Pons (tissue), 1 donor: Measurements from ENCODE around the gene APOBEC4.
"Not testable (repeated sequence)": the region's sequence is repeated elsewhere in the genome, so short reads cannot be mapped to it uniquely, and the experiment has no call there.

Source experiments
- DNase-seq: peaks from one replicate; pipeline ENCODE4 v3.0.0-alpha.2; 2016; ENCODE audit warnings: low spot score

APOBEC4 gene

DNA sequence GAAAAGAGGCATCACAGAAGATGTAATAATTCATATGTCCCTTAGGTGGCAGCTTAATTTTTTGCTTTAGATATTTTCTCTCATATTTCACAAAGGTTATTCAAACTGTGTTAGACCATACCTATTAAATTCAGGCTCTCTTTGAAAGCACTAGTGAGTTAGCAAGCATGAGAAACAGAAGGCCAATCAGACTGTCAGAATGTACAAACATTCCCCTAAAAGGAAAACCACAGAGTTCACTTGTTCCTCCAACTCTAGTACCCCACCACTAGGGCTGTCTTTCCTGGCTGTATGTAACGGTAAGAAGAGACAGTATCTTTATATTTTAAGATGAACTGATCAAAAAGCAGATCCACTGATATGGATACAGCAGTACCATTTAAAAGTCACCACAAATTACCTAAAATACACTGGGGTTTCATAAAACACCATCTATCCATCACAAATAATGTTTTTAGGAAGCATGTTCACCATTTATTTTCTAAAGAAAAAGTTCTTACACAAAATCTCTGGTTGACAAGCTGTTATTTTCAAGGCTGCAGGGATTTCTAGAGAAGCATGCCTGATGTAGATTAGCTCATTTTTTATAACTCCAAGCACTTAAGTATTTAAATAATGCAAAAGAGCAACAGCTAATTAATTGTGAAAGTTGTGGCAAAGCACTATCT lies 19.3 kb downstream of the APOBEC4 start:
- peak; percentile 87 for DNase-seq

DNA sequence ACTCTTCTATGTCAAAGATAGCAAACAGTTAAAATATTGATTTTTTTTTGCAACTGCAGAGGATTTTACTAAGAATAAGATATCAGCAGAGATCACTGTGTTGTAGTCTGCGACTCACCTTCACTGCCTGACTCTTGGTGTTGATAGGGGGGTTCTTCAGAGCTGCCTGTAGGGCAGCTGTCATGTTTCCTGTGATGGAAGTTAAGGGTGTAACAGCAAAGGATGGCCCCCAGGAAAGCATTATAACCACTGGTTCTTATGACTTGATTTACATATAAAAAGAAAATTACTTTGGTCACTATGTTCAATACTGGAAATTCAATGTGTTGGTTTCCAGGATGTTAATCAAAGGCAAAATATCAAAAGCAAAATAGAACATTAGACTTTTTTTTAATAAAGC lies 20.2 kb downstream of the APOBEC4 start:
- DNase-seq = no peak

DNA sequence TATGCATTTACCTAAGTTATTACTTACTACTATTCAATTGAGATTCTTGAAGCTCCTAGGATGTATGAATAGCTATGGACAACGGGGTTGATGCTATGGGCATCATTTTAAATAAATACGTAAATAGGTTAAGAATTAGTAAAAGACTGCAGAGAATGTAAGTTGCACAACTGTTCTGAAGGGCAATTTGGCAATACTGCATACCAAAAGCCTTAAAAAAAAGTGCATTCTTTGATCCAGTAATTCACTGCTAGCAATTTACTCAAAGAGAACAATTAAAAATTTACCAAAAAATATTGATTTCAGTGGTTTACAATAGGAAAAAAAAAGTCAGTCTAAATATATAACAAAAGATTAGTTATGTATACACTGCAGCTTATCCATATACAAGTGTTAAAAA lies 21.0 kb downstream of the APOBEC4 start:
- DNase-seq = no peak

- peak; percentile 69 for DNase-seq
These were observed 22.4 kb downstream of the APOBEC4 start for GRCh38 chr1:183630748-183631147.

- DNase-seq = no peak
These were observed 24.6 kb downstream of the APOBEC4 start for GRCh38 chr1:183628537-183628936.

DNA sequence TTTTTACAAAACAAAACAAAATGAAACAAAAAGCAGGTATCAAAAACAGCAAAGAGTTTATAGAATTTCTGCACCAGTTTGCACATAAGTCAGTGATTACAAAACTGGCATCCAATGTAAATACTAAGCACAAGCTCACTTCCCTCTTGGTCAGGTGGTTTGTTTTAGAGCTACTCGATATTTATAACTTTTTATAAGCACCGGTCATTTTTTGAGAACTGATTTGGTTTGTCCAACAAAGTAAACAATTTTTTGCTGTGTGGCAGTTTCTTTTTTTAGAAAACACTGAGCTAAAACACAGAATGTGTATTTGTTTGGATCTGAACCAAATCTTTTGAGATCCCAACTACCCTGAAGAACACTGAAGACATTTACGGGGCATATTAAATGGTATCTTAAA lies 26.9 kb downstream of the APOBEC4 start:
- not testable (repeated sequence) for DNase-seq

DNA sequence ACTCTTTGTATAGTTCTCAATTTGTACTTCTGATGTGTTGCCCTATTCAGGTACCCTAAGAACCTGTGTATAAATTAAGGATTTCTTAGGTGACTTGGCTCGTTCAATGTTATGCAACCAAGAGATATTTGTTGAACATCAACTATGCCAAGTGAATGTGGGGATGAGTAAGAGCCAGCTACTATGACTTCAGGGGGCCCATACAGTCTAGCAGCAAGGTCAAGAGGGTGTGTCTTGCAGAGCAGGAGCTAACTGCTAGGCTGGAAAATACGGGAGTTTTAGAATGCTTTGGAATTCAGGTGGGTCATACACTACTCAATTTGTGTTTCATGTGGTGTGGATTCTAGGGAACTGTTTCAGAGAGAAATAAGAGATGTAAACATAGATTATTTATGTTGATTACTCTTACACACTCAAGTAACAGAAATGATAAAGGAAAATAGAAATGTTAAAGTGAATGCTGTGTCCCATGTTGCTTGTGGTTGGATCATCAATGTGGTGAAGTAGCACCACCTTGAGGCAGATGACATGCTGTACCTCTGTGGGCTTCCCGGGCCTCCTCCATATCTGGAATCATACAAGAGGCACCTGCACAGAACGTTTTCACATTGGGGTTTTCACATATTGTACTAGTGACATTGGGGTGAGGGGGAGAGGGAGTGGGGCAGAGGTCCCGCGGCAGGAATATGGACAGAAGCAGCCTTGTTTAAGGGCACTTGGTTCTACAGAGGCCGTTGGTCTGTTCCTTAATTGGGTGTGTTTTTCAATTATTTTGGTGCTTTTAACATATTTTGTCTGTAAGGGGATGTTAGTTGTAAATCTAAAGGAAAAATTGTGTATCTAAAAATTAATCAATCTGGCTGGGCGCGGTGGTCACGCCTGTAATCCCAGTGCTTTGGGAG lies 30.0 kb downstream of the APOBEC4 start:
- DNase-seq = peak; percentile 85

DNA sequence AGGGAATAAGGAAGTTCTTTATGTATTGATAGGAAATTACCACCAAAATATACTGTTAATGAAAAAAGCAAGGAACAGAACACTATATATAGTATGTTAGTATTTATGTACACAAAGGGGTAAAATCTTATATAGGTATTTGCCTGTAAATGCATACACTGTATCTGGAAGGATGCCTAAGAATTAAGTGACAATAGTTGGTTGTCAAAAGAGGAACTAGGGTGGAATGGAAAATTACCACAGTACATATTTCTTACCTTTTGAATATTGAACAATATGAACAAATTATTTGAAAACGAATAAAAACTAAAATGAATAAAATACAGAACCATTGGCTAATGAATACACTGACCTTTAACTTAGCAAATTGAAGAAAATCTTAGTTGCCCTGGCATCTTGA lies 31.1 kb downstream of the APOBEC4 start:
- DNase-seq = no peak

- DNase-seq = no peak
These were observed 32.8 kb downstream of the APOBEC4 start for GRCh38 chr1:183620311-183620710.

DNA sequence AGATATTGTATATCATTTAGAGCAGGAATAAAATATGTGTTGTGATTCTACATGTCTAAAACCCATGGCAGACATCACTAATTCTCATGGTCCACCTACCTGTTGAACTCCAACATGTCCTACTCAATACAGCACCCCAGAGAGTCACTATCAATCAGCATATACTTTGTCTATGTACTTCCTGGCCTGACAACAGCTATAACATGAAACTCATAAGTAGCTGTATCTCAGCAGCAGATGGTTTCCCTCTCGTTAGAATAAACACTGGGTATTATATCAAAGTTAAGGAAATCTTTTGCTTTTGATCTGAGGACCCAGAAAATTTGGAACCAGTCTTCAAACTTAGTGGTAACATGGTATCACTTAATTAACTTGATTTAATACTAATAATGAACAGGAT lies 33.3 kb downstream of the APOBEC4 start:
- DNase-seq = no peak

DNA sequence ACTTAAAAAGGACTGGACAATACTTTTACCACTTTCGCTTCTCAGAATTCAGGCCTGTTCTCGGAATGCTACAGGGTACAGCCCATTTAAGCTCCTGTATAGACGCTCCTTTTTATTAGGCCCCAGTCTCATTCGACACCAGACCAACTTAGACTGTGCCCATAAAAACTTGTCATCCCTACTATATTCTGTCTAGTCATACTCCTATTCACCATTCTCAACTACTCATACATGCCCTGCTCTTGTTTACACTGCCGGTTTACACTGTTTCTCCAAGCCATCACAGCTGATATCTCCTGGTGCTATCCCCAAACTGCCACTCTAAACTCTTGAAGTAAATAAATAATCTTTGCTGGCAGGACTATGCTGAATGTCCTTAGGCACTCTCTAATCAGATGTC lies 34.9 kb downstream of the APOBEC4 start:
- not testable (repeated sequence) for DNase-seq

DNA sequence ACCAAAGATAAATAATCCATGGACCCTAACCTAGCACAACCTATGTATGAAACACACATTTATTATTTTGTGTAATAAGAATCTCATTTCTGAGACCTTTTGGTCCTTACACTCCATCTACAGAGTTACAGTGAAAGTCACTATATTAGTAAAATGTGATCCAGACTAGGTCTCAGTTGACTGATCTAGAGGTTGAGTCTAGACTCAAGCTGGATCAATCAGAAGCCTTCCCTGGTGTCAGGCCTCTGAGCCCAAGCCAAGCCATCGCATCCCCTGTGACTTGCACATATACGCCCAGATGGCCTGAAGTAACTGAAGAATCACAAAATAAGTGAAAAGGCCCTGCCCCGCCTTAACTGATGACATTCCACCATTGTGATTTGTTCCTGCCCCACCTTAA lies 40.1 kb downstream of the APOBEC4 start:
- DNase-seq = not testable (repeated sequence)

DNA sequence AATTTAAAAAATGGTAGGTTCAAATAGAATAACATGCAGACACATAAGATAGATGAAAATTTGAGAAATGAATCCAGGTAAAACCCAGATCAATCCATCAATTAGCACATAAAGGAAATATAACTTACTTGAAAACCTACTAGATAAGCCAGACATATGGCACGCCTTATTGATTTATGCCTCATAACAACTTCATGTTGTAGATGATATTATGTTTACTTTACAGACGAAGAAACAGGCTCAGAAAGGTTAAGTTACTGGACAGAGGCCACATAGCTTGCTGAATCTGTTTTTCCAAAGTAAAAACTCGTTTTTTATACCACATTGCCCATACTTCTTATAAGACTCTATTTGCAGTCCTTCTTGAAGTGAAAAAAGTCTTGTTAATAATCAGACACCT lies 40.7 kb downstream of the APOBEC4 start:
- DNase-seq = no peak

DNA sequence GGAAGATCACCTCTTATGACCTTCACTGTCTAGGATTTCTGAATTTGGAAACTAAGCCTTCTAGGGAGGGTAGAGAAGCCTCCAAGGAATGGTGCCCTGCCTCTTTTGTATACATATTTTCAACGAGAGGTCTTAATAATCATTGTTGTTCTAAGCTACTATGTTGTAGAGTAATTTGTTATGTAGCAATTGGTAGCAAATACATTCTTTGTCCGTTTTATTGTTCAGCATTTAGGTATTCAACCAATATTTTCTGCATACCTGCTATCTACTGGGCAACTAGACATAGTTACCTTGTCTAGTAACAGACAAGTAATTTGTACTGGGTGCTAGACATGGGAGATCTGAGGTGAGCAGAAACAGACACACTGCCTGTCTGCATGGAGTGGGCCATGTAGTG lies 42.1 kb downstream of the APOBEC4 start:
- no peak for DNase-seq

- no peak for DNase-seq
These were observed 43.2 kb downstream of the APOBEC4 start for GRCh38 chr1:183609759-183610452.

DNA sequence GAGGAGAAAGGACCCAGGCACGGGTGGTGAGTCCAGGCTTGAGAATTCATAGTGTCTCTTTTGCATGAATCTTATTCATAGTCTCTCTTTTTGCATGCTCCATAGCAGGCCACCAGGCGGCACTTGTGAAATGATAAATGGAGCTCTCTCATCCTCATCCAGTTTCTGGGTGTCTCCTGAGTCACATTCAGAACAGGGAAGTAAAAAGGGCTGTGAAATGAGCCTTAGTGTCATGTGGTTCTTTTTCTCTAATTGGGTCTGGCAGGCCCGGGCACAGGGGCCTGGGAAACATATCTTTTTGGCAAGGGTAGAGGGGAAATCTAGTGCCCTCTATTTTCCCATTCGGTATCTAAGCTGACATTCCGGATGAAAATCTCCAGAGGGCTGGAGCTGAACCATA lies 43.8 kb downstream of the APOBEC4 start:
- DNase-seq = peak; percentile 94

- no peak for DNase-seq
These were observed 45.7 kb downstream of the APOBEC4 start for GRCh38 chr1:183607322-183607980.

GRCh38 chr1:183605904-183606303 lies 47.2 kb downstream of the APOBEC4 start:
- DNase-seq = no peak

GRCh38 chr1:183604815-183605214 lies 48.3 kb downstream of the APOBEC4 start:
- peak; percentile 54 for DNase-seq

- no peak for DNase-seq
These were observed 48.9 kb downstream of the APOBEC4 start for GRCh38 chr1:183604038-183604808.

DNA sequence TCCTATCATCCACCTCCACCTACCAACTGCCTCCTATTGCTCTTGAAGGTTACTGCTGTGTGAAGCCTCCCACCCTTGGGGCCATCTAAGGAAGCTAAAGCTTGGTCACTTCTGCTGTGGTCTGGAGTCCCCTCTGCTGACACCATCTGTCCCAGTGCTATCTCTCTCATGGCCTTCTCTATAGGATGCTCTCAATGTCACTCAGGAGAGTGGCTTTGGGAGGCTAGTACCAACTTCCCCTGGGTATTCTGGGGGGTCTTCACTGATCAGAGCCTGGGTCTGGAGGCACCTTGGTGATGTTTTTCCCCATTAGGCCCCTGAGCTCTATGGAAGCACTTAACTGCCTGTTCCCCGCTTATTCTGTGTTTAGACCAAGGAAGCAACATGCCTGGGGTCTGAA lies 50.6 kb downstream of the APOBEC4 start:
- DNase-seq = no peak
